Stomach (tissue), 9 donors: ENCODE results near the gene PPTC7. TPM values are rescaled to one million over a fixed set of nuclear protein-coding genes. Genes with fewer than 3 reads are reported as not detected.

Experiments used
- DNase-seq, 2 donors: peaks; one replicate each; pipeline versions ENCODE4 v3.0.0 to v3.0.0-alpha.2; 2013 to 2019
- H3K27ac ChIP-seq, 5 donors: fragments of 200-600 bp in 4 of 5; sonication (generic) in 4 of 5; one replicate each; pipeline ENCODE4 v1.5.1; 2013 to 2019; ENCODE audit warnings: mild to moderate bottlenecking in 1 of 5, moderate library complexity in 1 of 5
- H3K27me3 ChIP-seq, 3 donors: fragments of 200-600 bp; sonication (generic); one replicate each; pipeline ENCODE4 v1.5.1; 2017 to 2019; ENCODE audit warnings: mixed run types in 1 of 3
- H3K36me3 ChIP-seq, 4 donors: fragments of 200-600 bp; sonication (generic); 1 replicate in 3 of 4; 2 replicates in 1 of 4; pipeline ENCODE4 v1.5.1; 2016 to 2019
- H3K4me1 ChIP-seq, 4 donors: fragments of 200-600 bp; sonication (generic); one replicate each; pipeline ENCODE4 v1.5.1; 2016 to 2019
- H3K4me3 ChIP-seq, 4 donors: fragments of 200-600 bp; sonication (generic) in 3 of 4; one replicate each; pipeline ENCODE4 v1.5.1; 2016 to 2019; ENCODE audit warnings: mild to moderate bottlenecking in 1 of 4
- H3K9me3 ChIP-seq, 4 donors: fragments of 200-600 bp; sonication (generic); one replicate each; pipeline ENCODE4 v1.5.1; 2016 to 2019
- EP300 ChIP-seq: sonication (generic); formaldehyde crosslinking; IDR thresholded peaks from one replicate; pipeline ENCODE4 v1.6.1; 2017; ENCODE audit warnings: antibody characterized with exemption
- POLR2A ChIP-seq, 4 donors: fragments of 450-650 bp; IDR thresholded peaks; one replicate each; pipeline ENCODE4 v1.6.1; 2016; ENCODE audit warnings: antibody characterized with exemption in 4 of 4, control low read depth in 2 of 4, mild to moderate bottlenecking in 1 of 4, moderate library complexity in 1 of 4
- POLR2AphosphoS5 ChIP-seq, 3 donors: sonication (generic); formaldehyde crosslinking; IDR thresholded peaks; one replicate each; pipeline ENCODE4 v1.6.1; 2016; ENCODE audit warnings: antibody characterized with exemption in 3 of 3
- WGBS, 5 donors: extraction: QIAGEN DNeasy Blood & Tissue Kit in 3 of 5; methylation state at CpG; one replicate each; pipeline versions ENCODE4 v1.1.5 to v1.1.7; 2013 to 2018; 5-methylcytosine and 5-hydroxymethylcytosine counted together
- intact Hi-C: fragments of 100-400 bp; cut with DNase I; formaldehyde crosslinking; loops from one replicate; pipeline ENCODE4 v1.15.1; 2023; ENCODE audit warnings: low total_unique reads
- polyA plus RNA-seq, 3 donors: library from polyadenylated mRNA; stranded (reverse); fragments of 200-250 nt; gene quantifications; one replicate each; pipeline ENCODE4 v1.2.3, GENCODE V29; 2013
- total RNA-seq, 5 donors: library from RNA; depleted of rRNA; stranded (reverse); fragments of >200 nt; gene quantifications; one replicate each; pipeline versions ENCODE4 v1.1.0 to v1.2.3, GENCODE V29; 2014 to 2016
- TF ChIP-seq, protein P1 (sequence below), 7 experiments: fragments of 450-650 bp in 4 of 7; fragments of 200-600 bp in 3 of 7; sonication (generic) in 3 of 7; IDR thresholded peaks; one replicate each; pipeline ENCODE4 v1.5.1; 2016 to 2019; ENCODE audit warnings: antibody characterized with exemption in 7 of 7, control low read depth in 2 of 7, mild to moderate bottlenecking in 1 of 7
- donor health status: healthy with polysubstance abuse.
- donor health status: Bipolar disorder and iron deficiency.
- donor health status: healthy.

PPTC7 gene
- total and polyA plus RNA-seq, 8 donors: 8.2 to 46.4 (median 14.8) TPM

GRCh38 chr12:110556705-110557104 is 26.4 kb downstream of the PPTC7 start:
- TF ChIP-seq, protein P1, sequence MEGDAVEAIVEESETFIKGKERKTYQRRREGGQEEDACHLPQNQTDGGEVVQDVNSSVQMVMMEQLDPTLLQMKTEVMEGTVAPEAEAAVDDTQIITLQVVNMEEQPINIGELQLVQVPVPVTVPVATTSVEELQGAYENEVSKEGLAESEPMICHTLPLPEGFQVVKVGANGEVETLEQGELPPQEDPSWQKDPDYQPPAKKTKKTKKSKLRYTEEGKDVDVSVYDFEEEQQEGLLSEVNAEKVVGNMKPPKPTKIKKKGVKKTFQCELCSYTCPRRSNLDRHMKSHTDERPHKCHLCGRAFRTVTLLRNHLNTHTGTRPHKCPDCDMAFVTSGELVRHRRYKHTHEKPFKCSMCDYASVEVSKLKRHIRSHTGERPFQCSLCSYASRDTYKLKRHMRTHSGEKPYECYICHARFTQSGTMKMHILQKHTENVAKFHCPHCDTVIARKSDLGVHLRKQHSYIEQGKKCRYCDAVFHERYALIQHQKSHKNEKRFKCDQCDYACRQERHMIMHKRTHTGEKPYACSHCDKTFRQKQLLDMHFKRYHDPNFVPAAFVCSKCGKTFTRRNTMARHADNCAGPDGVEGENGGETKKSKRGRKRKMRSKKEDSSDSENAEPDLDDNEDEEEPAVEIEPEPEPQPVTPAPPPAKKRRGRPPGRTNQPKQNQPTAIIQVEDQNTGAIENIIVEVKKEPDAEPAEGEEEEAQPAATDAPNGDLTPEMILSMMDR (IDR thresholded peaks at IDR 0.05): no peak
- no peak for TF ChIP-seq POLR2A (IDR thresholded peaks at IDR 0.05)
- TF ChIP-seq POLR2AphosphoS5 (IDR thresholded peaks at IDR 0.05): no peak
- no peak for TF ChIP-seq EP300
- peak overlapping the region in 2 of 5 donors; percentile 1 to 16 for H3K27ac ChIP-seq

GRCh38 chr12:110555577-110556406 is 27.3 kb downstream of the PPTC7 start:
- Histone ChIP-seq H3K4me1 (peaks cover 9 to 77% (median 43%) of the 10 kb centered on the region in 4 donors), H3K27me3 (no peaks in the 10 kb centered on the region), H3K9me3 (no peaks in the 10 kb centered on the region), H3K27ac (peak overlapping the region in 2 of 5 donors; percentile 23 to 35), H3K36me3 (peaks cover 0 to 10% (median 8%) of the 10 kb centered on the region in 4 donors), H3K4me3 (no peak overlapping the region)
- intact Hi-C loops: no loop called here
- 46 to 50% (median 47%) methylated on average over 8 of the region's 8 CpGs for WGBS, 5 donors
- no peak for DNase-seq
- TF ChIP-seq EP300: no peak
- TF ChIP-seq, protein P1 (IDR thresholded peaks at IDR 0.05): no peak
- TF ChIP-seq POLR2AphosphoS5 (IDR thresholded peaks at IDR 0.05): no peak
- TF ChIP-seq POLR2A (IDR thresholded peaks at IDR 0.05): no peak

More at GRCh38 chr12:110556705-110557104, 26.4 kb downstream of the PPTC7 start:
- Histone ChIP-seq H3K9me3 (no peaks in the 10 kb centered on the region), H3K36me3 (peaks cover 0 to under 1% (median under 1%) of the 10 kb centered on the region in 4 donors), H3K4me1 (peaks cover 9 to 78% (median 46%) of the 10 kb centered on the region in 4 donors), H3K27me3 (no peaks in the 10 kb centered on the region), H3K4me3 (no peak overlapping the region)
- intact Hi-C loops: no loop called here
- DNase-seq: no peak
- WGBS, 5 donors: 68 to 83% (median 81%) methylated on average over 10 of the region's 10 CpGs

DNA sequence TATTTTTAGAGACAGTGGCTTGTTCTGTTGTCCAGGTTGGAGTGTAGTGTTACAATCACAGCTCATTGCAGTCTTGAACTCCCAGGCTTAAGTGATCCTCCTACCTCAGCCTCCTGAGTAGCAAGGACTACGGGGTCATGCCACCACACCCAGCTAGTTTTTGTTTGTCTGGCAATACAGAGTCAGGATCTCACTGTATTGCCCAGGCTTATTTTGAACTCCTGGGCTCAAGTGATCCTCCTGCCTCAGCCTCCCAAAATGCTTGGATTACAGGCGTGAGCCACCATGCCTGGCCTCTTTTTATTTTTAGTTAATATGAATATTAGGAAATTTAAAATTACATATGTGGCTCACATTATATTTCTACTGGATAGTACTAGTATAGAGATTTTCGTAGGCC is 28.9 kb downstream of the PPTC7 start:
- H3K27me3 ChIP-seq: no peaks in the 10 kb centered on the region
- DNase-seq: no peak
- TF ChIP-seq EP300: no peak
- H3K36me3 ChIP-seq: peaks cover 3 to 16% (median 15%) of the 10 kb centered on the region in 4 donors
- no peak overlapping the region for H3K4me3 ChIP-seq
- no peaks in the 10 kb centered on the region for H3K9me3 ChIP-seq
- 90 to 98% (median 94%) methylated on average over 3 of the region's 3 CpGs for WGBS, 5 donors
- intact Hi-C loops: no loop called here
- peaks cover 9 to 78% (median 43%) of the 10 kb centered on the region in 4 donors for H3K4me1 ChIP-seq
- H3K27ac ChIP-seq: no peak overlapping the region

DNA sequence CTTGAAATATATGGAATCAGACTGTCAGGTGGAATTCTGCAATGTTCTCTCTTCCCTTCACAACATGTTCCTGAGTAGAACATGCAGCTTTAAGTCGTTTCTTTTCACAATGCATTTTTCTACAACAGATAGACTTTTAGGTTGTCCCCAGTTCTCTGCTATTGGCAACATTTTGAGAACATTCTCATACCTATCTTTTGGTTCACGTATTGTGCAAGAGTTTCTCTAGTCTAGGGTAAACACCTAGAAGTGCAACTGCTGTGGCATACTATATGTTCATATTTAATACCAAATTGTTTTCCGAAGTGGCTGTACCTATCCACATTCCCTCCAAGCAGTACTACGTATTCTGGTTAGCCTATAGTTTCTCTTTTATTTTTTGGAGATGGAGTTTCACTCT is 32.1 kb downstream of the PPTC7 start:
- Histone ChIP-seq H3K27me3 (no peaks in the 10 kb centered on the region), H3K4me3 (no peak overlapping the region), H3K9me3 (no peaks in the 10 kb centered on the region), H3K4me1 (peaks cover 4 to 84% (median 42%) of the 10 kb centered on the region in 4 donors), H3K27ac (no peak overlapping the region), H3K36me3 (peaks cover 3 to 25% (median 20%) of the 10 kb centered on the region in 4 donors)
- no peak for DNase-seq
- no peak for TF ChIP-seq POLR2AphosphoS5 (IDR thresholded peaks at IDR 0.05)
- TF ChIP-seq, protein P1 (IDR thresholded peaks at IDR 0.05): no peak
- TF ChIP-seq EP300: no peak
- TF ChIP-seq POLR2A (IDR thresholded peaks at IDR 0.05): no peak
- 76 to 94% (median 89%) methylated on average over 4 of the region's 4 CpGs for WGBS, 5 donors
- intact Hi-C loops: no loop called here
